AG09319 (cell line): ENCODE measurements around the gene ZBTB20.

Experiments
- DNase-seq: peaks from one replicate; pipeline ENCODE4 v3.0.0-alpha.2; 2010; ENCODE audit warnings: low read depth; ENCODE audit errors: extremely low read depth
- CTCF ChIP-seq: IDR thresholded peaks from 2 replicates; pipeline ENCODE4 v1.5.1; 2011; ENCODE audit warnings: low read depth, mild to moderate bottlenecking, inconsistent platforms, low read length, moderate library complexity

Gene ZBTB20

GRCh38 chr3:114928989-114929640 lies 218.0 kb downstream of the ZBTB20 start:
- TF ChIP-seq CTCF = no peak
- DNase-seq = no peak

GRCh38 chr3:114904633-114905032 lies 242.5 kb downstream of the ZBTB20 start:
- no peak for DNase-seq
- TF ChIP-seq CTCF = no peak

GRCh38 chr3:114903213-114903612 lies 243.9 kb downstream of the ZBTB20 start:
- DNase-seq = no peak
- TF ChIP-seq CTCF = no peak

- no peak for TF ChIP-seq CTCF
- DNase-seq = no peak
These were observed 244.4 kb downstream of the ZBTB20 start for GRCh38 chr3:114902691-114903101.

- no peak for DNase-seq
- no peak for TF ChIP-seq CTCF
These were observed 246.2 kb downstream of the ZBTB20 start for GRCh38 chr3:114900908-114901307.

GRCh38 chr3:114899186-114899931 lies 247.7 kb downstream of the ZBTB20 start:
- DNase-seq = no peak

More at GRCh38 chr3:114899186-114899931, 247.7 kb downstream of the ZBTB20 start:
- no peak for TF ChIP-seq CTCF
